Femur (tissue), 1 donor: Measurements from ENCODE around the gene SBK1.
"Not testable (repeated sequence)": the region's sequence is repeated elsewhere in the genome, so short reads cannot be mapped to it uniquely, and the experiment has no call there.

Source experiments
- DNase-seq: peaks from one replicate; pipeline ENCODE4 v3.0.0-alpha.2; 2017

Gene SBK1

DNA sequence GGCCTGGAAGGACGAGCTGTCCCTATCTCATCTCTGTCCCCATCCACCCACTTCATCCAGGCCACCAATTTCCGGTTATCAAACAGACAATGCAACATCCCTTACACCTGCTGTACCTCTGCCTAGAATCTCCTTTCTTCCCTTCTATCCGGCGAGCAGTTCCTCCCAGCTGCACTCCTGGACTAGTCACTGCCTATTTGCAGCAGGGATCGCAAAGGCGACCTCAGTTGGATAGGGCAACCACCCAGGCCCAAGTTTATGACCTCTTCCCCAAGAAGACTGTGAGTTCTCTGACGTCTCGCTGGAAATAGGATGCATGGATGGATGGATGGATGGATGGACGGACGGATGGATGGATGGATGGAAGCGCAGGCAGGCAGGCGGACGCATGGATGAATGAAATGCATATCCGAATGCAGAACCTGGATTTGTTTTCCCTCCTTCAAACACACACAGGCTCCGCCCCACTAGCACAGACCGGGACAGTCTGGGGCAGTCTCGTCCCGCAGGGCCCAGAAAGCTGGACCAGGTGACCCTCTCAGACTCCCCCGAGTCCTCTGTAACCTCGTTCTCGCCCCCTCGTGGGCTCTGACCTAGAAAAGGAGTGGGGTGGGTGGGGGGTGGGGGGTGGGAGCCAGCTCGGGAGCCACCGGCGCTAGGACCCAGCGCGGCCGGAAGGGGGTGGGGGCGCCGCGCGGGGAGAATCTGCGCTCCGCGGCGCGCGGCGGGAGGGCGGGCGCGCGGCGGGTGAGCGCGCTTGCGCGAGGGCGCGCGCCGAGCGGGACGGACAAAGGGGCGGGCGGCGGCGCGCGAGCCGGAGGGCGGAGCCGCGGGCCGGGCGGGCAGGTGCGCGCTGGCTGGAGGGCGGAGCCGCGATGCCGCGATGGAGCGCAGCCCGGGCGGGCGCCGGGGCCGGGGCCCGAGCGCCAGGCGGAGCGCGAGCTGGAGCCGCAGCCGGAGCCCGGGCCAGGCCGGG, at the start of gene SBK1:
SBK1 (plus strand) TSS at position 875 of the 976 bp plus-strand sequence. CDS start 24,867 bp downstream, outside the sequence.
- DNase-seq: peak; percentile 79

DNA sequence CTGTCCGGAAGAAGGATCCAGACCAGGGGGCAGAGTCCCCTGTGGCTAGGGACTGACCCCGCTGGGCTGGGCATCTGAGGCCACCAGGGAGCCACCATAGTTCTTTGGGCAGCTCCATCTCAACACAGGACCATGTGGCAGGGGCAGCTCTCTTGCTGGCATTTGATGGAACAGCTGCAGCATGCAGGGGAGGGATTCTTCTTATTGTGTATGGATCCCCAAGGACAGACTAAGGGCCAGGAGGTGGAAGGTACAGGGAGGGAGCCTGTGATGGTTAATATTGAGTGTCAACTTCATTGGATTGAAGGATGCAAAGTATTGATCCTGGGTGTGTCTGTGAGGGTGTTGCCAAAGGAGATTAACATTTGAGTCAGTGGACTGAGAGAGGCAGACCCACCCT, 42.8 kb upstream of the SBK1 start:
- not testable (repeated sequence) for DNase-seq

DNA sequence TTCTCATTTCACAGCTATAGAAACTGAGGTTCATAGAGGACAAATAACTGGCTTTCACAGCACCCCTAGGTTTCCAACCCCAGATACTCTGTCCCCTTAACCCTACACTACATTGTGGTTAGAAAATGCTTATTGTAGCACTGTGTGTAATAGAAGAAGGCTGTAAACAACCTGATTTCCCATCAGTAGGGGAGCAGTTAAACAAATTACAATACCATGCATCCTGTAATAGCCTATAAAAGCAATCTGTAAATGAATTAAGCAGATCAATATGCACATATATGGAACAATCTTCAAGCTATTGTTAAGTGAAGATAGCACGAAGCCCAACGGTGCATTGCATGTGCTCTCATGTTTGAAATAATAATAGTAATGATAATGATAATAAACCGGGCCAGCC, 41.3 kb upstream of the SBK1 start:
- no peak for DNase-seq

DNA sequence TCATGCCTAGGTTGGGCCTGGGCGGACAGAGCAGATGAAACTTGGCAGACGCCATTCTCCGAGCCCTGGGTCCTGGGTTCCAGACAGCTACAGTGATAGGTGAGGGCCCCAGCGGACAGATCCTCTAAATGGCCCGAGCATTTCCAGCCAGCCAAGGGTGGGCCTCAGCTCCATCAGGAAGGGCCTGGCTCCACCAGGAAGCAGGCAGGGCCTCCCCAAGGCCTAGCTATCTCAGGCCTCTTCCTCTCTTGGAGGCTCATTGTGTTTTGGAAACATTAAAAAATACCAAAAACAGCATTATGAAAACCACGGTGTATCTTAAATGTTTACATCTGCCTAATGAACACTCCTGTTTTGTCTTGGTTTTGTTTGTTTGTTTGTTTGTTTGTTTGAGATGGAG, 38.2 kb upstream of the SBK1 start:
- no peak for DNase-seq

DNA sequence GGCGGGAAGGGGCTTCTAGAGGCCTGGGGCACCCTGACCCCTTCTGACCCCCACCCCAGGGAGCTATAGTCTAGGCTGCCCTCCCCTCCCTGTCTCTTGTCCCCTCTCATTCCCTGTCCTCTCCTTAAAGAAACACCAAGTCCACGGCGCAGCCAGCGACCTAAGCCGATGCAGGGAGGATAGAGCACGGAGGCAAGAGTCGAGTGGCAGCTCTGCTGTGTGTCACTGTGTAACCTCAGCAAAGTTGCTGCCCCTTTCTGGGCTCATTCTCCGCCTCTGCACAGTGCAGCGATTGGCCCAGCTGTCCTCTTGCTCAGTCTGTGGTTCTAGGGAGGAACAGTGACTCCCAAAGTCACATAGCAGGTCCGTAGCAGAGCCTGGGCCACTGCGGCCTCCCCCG, 36.5 kb upstream of the SBK1 start:
- DNase-seq: no peak

DNA sequence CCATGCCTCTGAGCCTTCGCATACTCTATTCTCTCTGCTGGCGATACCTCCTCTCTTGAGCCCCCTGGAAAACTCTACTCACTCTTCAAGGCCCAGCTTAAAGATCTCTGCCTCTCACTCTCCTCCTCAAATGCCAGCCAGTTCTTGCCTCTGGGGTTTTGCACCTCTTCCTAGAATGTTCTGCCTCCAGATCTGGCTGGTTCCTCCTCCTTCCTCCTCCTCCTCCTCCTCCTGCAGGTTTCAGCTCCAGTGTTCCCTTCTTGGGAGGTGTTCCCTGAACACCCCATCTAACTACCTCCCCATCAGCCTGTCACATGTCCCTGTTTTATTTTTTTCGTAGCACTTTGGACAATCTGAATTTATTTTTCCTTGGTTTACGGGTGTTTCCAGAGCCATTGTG, 35.1 kb upstream of the SBK1 start:
- no peak for DNase-seq

DNA sequence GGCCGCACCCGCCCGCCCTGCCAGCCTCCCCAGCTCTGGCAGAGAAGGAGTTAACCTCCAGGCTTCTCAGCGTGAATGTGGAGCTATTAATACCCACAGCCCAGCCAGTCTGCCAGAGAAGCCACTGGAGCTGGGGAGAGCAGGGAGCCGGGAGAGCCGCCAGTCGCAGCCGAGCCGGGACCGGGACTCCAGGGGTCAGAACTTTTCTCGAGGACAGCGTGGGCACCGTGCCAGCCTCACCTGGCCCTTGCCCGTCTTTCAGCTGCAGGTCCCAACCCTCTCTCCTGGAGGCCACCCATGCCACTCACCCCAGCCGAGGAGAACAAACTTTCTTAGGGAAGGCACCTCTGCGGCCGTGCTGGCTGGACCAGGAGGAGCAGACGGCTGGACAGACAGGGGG, 33.8 kb upstream of the SBK1 start:
- peak; percentile 60 for DNase-seq

DNA sequence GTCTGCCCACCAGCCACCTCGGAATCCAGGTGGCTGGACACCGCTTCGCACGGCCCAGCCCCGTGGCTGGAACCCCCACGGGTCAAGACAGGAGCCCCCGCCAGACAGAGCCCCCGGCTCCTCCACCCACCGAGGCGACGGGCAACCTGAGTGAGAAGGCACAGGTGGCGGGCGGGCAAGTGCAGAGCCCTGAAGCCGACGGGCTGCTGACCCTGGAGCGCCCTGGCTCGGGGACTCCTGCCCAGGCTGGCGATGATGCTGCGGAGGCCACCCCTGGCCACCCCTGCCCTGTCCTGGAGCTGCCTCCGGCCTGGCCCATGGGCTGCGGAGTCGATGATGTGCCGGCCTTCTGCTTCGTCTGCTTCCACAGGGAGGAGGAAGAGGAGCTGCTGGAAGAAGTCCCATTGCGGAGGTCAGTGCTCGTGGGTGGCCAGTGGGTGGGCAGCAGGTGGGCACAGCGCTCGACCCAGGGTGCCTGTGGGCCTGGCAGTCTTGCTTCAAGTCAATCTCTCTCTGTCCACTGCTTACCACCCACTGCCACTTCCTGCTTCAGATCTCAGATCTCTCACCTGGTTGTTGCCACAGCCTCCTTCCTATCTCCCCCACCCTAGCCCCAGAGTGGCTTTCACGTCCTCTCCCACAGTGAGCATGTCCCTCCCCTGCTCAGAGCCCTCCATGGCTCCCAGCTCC, 33.1 kb upstream of the SBK1 start:
- no peak for DNase-seq

DNA sequence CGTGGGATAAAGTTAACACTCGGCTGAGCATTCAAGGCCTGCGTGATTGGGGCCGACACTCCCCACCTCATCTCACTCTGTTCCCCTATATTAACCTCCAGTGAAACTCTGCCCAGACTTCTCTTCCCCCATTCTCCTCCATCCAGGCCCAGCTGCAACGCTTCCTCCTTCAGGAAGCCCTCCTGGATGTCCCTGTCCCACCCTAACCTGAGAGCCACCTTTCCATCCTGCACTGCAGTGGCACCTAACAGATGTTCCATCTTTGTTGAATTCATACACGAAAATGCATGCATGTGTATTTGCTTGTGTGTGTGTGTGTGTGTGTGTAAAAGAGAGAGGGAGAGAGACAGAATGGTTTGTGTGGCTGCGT, 32.6 kb upstream of the SBK1 start:
- DNase-seq: no peak

DNA sequence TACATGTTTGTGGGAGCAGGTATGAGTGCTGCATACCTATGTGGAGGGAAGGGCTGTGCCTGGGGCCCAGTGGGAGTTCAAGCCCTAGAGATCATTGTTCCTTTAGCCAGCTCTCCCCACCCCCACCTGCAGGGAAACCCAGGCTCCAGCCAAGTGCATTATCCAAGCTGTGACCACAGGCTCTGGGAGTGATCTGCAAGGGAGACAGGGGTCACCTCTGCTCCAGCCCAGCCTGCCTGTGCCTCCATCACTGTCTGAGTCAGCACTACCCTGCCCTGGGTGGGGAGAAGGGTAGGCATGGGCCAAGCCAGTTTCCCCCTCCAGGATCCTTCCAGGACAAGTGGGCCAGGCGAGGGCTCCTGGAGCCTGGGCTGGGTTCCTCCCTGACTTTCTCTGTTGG, 32.1 kb upstream of the SBK1 start:
- DNase-seq: no peak

DNA sequence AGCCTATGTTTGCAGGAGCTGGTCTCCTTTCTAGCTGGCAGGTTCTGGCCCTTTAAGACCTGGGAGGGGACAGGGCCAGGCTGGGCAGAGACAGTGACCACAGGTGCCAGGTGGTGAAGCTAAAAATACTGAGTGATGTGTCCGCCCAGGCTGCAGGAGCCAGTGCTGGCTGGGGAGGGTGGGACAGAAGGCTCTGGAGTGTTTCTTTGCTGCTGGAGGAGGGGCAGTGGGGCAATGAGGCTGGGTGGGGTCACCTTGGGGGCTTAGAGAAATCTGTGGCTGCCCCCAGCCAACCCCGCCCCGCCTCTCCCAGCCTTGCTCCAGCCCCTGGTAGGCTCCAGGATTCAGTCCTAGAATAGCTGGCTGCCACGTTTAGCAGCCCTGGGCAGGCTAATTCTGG, 30.4 kb upstream of the SBK1 start:
- peak; percentile 65 for DNase-seq

DNA sequence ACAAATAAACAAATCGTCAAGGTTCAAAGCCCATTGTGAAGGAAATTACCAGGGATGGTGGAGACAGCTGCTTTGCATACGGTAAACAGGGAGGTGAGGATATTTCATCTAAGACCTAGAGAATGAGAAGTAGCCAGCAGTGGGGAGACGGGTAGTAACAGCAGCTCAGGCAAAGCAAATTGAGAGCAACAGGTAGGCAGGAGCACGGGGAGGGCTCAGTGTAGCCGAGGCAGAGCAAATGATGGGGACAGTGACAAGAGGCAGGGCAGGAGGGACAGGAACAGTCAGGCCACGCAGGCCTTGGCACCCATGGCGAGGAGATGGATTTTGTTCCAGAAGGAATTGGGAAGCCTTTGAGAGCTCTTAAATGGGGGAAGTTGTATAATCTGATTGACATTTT, 29.0 kb upstream of the SBK1 start:
- no peak for DNase-seq

DNA sequence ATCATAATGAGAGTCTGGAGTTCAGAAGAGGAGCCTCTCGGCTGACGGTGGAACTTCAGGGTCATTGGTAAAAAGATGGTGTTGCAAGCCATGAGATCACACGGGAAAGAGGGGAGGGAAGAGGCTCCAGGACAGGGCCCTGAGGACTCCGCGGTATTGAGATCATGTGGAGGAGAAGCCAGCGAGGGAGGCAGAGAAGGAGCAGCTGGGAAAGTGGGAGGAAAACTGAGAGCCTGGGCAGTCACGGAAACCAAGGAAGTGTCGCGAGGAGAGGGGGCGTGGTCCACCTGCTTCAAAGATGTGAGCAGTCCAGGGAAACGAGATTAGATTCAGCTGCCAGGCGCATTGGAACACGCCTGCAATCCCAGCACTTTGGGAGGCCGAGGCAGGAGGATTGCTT, 27.7 kb upstream of the SBK1 start:
- DNase-seq: no peak

DNA sequence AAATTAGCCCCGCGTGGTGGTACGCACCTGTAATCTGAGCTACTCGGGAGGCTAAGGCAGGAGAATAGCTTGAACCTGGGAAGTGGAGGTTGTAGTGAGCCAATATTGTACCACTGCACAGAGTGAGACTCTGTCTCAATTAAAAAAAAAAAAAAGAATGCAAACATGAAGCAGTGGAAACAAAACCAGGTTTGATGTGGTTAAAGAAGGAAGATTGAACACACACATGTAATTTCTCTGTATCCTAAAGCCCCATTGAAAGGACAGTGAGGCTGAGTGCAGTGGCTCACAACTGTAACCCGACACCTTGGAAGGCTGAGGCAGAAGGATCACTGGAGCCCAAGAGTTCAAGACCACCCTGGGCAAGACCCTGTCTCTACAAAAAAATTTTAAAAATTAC, 26.5 kb upstream of the SBK1 start:
- no peak for DNase-seq

DNA sequence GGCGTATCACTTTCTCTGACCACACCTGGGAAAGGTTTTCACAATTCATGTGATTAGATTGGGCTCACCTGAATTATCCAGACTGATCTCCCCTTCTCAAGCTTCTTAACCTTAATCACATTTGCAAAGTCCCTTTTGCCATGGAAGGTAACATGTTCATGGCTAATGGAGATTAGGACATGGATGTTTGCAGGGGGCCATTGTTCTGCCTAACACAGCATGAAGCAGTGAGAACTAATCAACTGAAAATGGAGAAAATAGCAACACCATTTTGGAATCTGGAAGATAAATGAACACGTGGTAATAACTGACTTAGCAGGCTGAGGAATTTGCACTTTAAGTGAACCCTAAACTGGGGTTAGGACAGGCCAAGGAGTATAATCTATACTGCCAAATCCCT, 25.0 kb upstream of the SBK1 start:
- DNase-seq: no peak

DNA sequence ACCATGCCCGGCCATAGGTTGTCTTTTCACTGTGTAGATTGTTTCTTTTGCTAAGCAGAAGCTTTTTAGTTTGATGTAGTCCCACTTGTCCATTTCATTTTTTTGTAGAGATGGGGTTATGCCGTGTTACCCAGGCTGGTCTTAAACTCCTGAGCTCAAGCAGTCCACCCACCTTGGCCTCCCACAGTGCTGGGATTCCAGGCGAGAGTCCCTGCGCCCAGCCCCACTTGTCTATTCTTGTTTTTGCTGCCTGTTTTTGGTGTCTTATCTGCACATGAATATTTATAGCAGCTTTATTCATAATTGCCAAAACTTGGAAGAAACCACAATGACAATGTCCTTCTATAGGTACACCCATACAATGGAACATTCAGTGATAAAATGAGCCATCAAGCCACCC, 18.8 kb upstream of the SBK1 start:
- DNase-seq: no peak

DNA sequence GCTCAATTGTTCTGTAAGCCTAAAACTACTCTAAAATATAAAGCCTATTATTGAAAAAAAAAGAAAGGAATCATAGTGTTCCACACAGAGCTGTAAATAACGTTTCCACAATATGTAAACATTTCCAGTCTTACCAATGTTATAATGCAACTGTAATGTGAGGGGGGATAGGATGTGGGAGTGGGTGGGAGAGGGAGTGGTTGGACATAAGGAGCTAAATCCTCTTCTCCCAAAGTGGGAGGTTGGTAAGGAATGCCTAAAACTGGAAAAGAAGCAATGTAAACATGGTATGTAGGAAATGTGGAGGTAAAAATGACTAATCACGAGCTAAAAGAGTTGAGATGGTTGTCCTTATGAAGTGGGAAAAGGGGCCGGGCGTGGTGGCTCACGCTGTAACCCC, 17.6 kb upstream of the SBK1 start:
- no peak for DNase-seq

DNA sequence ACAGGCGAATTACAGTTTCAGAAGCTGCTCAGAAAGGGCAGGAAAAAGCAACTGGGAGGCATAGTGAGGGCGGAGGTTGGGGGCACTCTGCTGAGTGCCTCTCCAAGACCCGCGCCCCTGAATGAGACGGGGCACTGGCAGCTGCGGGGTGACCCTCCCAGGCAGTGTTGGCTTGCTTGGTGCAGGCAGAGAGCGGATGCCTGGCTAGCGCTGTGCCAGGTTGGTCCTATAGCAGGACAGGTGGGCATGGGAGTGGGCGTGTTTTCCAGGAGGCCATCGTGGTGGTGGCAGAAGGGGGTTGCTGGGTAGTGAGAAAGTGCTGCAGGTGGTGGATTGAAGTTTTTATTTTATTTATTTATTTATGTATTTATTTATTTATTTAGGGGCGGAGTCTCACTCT, 16.0 kb upstream of the SBK1 start:
- no peak for DNase-seq

DNA sequence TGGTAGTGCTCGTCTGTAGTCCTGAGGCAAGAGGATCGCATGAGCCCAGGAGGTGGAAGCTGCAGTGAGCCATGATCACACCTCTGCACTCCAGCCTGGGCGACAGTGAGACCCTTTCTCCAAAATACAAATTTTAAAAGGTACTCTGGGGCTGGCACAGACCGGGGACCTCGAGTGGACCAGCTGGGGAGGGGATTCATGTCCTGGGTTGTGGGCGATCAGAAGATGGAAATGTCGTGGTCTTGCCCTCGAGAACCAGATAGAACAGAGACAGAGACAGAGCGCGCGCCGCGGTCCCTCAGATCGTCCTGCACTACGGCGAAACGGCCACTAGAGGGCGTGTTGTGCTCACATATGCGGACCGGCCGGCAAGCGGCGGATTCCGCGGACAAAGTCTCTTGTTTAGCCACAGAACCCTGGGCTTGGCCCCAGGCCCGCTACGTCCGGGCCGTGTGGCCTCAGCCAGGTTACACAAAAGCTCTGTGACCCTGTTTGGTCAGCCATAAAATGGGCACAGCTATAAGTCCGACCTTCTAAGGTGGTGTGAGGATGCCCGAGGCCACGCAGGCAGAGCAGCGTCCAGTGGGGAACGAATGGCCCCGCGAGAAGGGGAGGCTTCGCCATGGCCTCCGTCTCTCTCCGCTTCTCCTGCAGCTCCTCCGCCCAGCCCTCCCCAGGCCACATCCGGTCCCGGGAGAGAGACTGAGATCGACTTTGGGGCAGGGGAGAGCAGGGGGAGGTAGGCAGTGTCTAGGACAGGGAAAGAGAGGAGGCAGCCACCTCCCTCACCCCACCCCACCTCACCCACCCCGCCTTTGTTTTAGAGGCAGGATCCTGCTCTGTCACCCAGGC, 14.6 kb upstream of the SBK1 start:
- peak; percentile 90 for DNase-seq

DNA sequence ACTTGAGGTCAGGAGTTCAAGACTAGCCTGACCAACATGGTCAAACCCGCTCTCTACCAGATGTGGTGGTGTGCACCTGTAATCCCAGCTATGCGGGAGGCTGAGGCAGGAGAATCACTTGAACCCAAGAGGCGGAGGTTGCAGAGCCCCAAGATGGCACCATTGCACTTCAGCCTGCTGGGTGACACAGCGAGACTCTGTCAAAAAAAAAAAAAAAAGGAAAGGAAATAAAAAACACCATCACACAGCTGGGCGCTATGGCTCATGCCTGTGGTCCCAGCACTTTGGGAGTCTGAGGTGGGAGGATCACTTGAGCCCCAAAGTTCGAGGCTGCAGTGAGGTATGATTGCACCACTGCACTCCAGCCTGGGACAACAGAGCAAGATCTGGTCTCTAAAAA, 13.3 kb upstream of the SBK1 start:
- DNase-seq: no peak

DNA sequence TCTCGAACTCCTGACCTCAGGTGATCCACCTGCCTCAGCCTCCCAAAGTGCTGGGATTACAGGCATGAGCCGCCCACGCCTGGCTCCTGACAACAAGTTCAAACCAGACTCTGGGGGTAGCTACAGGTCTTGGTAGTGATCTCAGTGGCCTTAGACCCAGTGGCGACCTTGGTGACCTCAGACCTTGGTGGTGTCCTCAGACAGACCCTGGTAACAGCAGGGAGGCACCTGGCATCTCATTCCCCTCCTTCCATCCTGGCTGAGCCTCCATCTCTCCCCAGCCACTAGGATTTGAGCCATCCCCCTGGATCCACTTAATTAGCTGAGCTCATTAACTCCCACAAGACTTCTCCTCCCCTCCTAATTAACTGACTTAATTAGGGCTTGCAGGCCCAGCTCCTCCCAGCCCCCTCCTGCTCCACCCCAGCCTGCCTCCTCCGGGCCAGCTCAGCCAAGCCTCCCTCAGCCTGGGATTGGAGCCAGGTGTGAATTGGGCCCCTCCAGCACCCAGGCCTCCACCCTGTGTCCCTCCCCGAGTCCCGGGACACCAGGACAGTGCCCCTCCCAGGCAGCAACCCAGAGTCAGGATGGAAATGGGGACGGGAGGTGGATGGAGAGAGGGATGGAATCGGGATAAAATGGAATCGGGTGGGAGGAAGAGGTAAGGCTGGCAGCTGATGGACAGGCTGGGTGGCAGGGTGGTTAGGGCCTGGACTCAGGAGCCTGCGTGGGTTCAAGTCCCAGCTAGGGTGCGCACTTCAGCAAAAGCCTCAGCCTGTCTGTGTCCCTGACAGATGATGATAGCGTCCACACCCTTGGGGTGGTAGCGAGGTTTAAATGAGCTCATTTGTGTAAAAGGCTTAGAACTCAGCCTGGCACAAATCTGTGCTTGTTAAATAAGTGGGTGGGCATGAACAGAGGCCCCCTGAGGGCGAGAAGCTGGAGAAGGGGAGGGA, 11.2 kb upstream of the SBK1 start:
- DNase-seq: no peak

DNA sequence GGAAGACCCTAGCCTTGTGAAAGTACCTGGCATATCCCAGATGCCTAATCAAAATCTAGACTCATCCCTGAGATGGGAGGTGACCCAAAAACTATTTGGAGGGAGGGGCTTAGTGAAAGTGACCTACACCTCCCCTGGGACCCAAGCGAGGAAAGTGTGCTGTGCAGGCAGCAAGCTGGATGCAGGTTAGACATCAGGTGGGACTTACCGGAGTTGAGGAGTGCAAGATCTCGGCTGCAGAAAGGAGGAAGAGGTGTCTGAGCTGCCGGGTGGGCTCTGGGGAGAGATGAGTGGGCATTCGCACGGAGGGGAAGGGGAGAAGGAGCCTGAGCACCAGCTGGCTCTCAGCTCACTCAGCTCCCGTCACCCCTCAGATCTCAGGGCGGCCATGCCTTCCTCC, 10.3 kb upstream of the SBK1 start:
- no peak for DNase-seq
